ENCODE data around the gene CDH4. TPM values are rescaled to one million over a fixed set of nuclear protein-coding genes. Genes with fewer than 3 reads are reported as not detected.

The CDH4 gene
- total and polyA plus RNA-seq, 2 of the 4 experiments (the other 2 are of a cell fraction) = 1.6 to 3.5 TPM

DNA sequence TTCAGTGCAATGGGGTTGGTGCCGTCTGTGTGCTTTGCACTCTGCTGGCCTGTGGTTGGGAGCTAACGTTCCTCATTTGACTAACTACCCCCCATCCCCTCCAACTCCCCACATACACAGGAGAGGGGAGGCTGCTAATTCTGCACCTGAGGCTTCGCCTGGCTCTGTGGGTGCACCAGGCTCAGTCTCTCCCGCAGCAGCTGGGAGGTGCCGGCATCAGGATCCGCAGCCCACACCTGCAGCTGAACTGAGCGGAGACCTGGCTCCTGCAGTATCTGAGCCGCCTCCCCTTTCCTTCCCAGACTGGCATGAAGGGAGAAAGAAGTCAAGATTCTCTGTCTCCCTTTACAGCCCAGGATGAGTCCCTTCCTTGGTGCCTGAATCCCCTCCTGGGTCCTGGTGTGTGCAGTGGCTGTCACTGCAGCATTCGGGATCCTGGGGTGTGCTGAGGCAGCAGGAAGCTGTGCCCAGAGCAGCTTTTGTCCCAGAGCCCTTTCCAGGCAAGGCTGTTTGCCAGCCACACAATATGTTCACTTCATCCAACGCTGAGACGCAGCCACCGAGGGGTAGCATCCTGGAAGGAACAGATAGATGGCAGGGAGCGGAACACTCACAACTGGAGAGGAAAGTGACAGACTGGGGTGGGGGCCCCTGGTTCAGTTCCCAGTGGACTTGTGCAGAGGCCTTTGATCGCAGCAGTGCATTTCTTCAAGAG lies 70.2 kb downstream of the CDH4 start:
- in situ Hi-C loops (cut with MboI; ENCODE audit: low sequenced_read_pairs) = no loop called here
- no CpG with 5 or more reads among the region's 14 CpGs for WGBS, 2 experiments (ENCODE audit: extremely low coverage in 2 of 2, insufficient read length in 1 of 2)
- ATAC-seq (ENCODE audit: low read depth) = no peak

More for the DNA sequence above, 70.2 kb downstream of the CDH4 start:
- H3K56ac ChIP-seq (ENCODE audit: extremely low read depth, insufficient read depth, low read length) = no peak overlapping the region
- H3K9me3 ChIP-seq (ENCODE audit: control insufficient read depth, insufficient read depth, low read length) = no peaks in the 10 kb centered on the region
- H3K14ac ChIP-seq (replicated peaks; ENCODE audit: low read depth, low read length) = no peak overlapping the region
- H3K9me1 ChIP-seq (ENCODE audit: insufficient read depth, low read length) = peaks cover 10% of the 10 kb centered on the region; the same call in 1 of the 2 replicates
- H2BK5ac ChIP-seq (ENCODE audit: low read depth, low read length, poor library complexity, severe bottlenecking) = no peak overlapping the region
- no peaks in the 10 kb centered on the region for H4K20me1 ChIP-seq (ENCODE audit: insufficient read depth, low read length)
- dilution Hi-C loops (cut with HindIII; ENCODE audit: low sequenced_read_pairs, unreplicated experiment) (no loop called here), intact Hi-C loops (cut with micrococcal nuclease) (no loop called here)
- no peak overlapping the region for H3K27ac ChIP-seq (ENCODE audit: insufficient read depth, low read length)
- no peak overlapping the region for H2AK5ac ChIP-seq (ENCODE audit: low read depth, low read length)
- no peak overlapping the region for H3K4me3 ChIP-seq (ENCODE audit: insufficient read depth, low read depth, low read length)
- no peak overlapping the region for H4K91ac ChIP-seq (ENCODE audit: insufficient read depth, low read depth, low read length)
- TF ChIP-seq, protein P1, sequence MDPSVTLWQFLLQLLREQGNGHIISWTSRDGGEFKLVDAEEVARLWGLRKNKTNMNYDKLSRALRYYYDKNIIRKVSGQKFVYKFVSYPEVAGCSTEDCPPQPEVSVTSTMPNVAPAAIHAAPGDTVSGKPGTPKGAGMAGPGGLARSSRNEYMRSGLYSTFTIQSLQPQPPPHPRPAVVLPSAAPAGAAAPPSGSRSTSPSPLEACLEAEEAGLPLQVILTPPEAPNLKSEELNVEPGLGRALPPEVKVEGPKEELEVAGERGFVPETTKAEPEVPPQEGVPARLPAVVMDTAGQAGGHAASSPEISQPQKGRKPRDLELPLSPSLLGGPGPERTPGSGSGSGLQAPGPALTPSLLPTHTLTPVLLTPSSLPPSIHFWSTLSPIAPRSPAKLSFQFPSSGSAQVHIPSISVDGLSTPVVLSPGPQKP (IDR thresholded peaks at IDR 0.05; ENCODE audit: borderline replicate concordance, low read depth, low read length) = no peak
- TF ChIP-seq RCOR1 (IDR thresholded peaks at IDR 0.05; ENCODE audit: insufficient replicate concordance, low read length) = no peak
- TF ChIP-seq NFE2L2 (IDR thresholded peaks at IDR 0.05; ENCODE audit: low read depth, low read length) = no peak
- TF ChIP-seq, protein P2, sequence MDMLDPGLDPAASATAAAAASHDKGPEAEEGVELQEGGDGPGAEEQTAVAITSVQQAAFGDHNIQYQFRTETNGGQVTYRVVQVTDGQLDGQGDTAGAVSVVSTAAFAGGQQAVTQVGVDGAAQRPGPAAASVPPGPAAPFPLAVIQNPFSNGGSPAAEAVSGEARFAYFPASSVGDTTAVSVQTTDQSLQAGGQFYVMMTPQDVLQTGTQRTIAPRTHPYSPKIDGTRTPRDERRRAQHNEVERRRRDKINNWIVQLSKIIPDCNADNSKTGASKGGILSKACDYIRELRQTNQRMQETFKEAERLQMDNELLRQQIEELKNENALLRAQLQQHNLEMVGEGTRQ (IDR thresholded peaks at IDR 0.05; ENCODE audit: low read depth, low read length) = no peak
- no peak for TF ChIP-seq RFX5 (IDR thresholded peaks at IDR 0.05; ENCODE audit: low read depth, low read length)
- TF ChIP-seq RAD21 (IDR thresholded peaks at IDR 0.05; ENCODE audit: low read length) = no peak
- no peak for TF ChIP-seq MAFK (IDR thresholded peaks at IDR 0.05; ENCODE audit: low read depth, low read length)
- TF ChIP-seq POLR2A (IDR thresholded peaks at IDR 0.05; ENCODE audit: low read depth, low read length) = no peak
- TF ChIP-seq MXI1 (IDR thresholded peaks at IDR 0.05; ENCODE audit: borderline replicate concordance, low read depth, low read length) = no peak
- no peak for TF ChIP-seq CHD1 (IDR thresholded peaks at IDR 0.05; ENCODE audit: low read depth, low read length)
- no peak for TF ChIP-seq FOS (IDR thresholded peaks at IDR 0.05; ENCODE audit: low read depth, low read length)
- TF ChIP-seq MAZ (IDR thresholded peaks at IDR 0.05; ENCODE audit: borderline replicate concordance, low read depth, low read length) = no peak
- TF ChIP-seq SMC3 (IDR thresholded peaks at IDR 0.05; ENCODE audit: low read depth, low read length) = no peak
- H3K27me3 ChIP-seq (ENCODE audit: control insufficient read depth, insufficient read depth, low read length) = no peaks in the 10 kb centered on the region
- H3K18ac ChIP-seq (ENCODE audit: low read depth, low read length) = no peak overlapping the region
- no peak overlapping the region for H3K23ac ChIP-seq (ENCODE audit: low read depth, low read length)
- no peaks in the 10 kb centered on the region for H3K4me1 ChIP-seq (ENCODE audit: control insufficient read depth, insufficient read depth, low read length)
- H2BK15ac ChIP-seq (ENCODE audit: low read depth, low read length) = no peak overlapping the region
- CTCF ChIA-PET = no interaction called here
- no TSS peak for BruUV-seq (replicated peaks)
- no peak for DNase-seq
- POLR2A ChIA-PET (ENCODE audit: unreplicated experiment) = no interaction called here
- H2BK20ac ChIP-seq (ENCODE audit: low read depth, low read length) = no peak overlapping the region
- peaks cover 2 to 5% of the 10 kb centered on the region in 2 experiments; a peak in 2 of 4 replicates for H3K79me1 ChIP-seq (ENCODE audit: low read depth in 1 of 2, low read length in 2 of 2)
- H3K4me2 ChIP-seq (ENCODE audit: low read depth, low read length) = no peak overlapping the region
- no peak overlapping the region for H2BK120ac ChIP-seq (ENCODE audit: low read depth, low read length)
- H2AK9ac ChIP-seq (replicated peaks; ENCODE audit: low read depth, low read length, poor library complexity) = no peak overlapping the region
- no peaks in the 10 kb centered on the region for H3K36me3 ChIP-seq (ENCODE audit: control insufficient read depth, insufficient read depth, low read length)
- H3K9ac ChIP-seq (ENCODE audit: low read depth, low read length) = no peak overlapping the region
- no peak overlapping the region for H4K5ac ChIP-seq (ENCODE audit: low read depth, low read length)
- no peak overlapping the region for H2AFZ ChIP-seq (replicated peaks; ENCODE audit: low read length, poor library complexity)
- no peak overlapping the region for H3K4ac ChIP-seq (ENCODE audit: low read depth, low read length)
- H4K8ac ChIP-seq (ENCODE audit: low read depth in 2 of 2, low read length in 2 of 2) = no peak overlapping the region

All from IMR-90 (cell line).